Skin epidermis (tissue), 12 donors: Measurements from ENCODE around the gene AGRP.
A peak's percentile ranks its signal among the peaks of the same experiment; 100 is the strongest.
"Not testable (repeated sequence)": the region's sequence is repeated elsewhere in the genome, so short reads cannot be mapped to it uniquely, and the experiment has no call there.

Source experiments
- H3K27ac ChIP-seq, 21 experiments: fragments of 200-600 bp; sonication (generic) in 11 of 21; one replicate each; pipeline ENCODE4 v1.5.0; 2020; ENCODE audit warnings: mild to moderate bottlenecking in 3 of 21, inconsistent platforms in 2 of 21, moderate library complexity in 2 of 21
- H3K4me3 ChIP-seq, 7 experiments: fragments of 200-600 bp; sonication (generic) in 2 of 7; one replicate each; pipeline ENCODE4 v1.5.0; 2020; ENCODE audit warnings: inconsistent platforms in 2 of 7, mild to moderate bottlenecking in 2 of 7, moderate library complexity in 1 of 7

AGRP gene

GRCh38 chr16:67509016-67509415, 25.7 kb upstream of the AGRP start:
- Histone ChIP-seq H3K4me3 (no peak overlapping the region), H3K27ac (no peak overlapping the region)

GRCh38 chr16:67506468-67506867, 23.1 kb upstream of the AGRP start:
- Histone ChIP-seq H3K27ac (peak overlapping the region in 2 of 21 experiments; percentile 14 to 46), H3K4me3 (no peak overlapping the region)

- Histone ChIP-seq H3K27ac (peak overlapping the region in 15 of 21 experiments; percentile 9 to 66 (median 40)), H3K4me3 (no peak overlapping the region)
These were observed 21.0 kb upstream of the AGRP start for GRCh38 chr16:67504031-67505021.

- no peak overlapping the region for H3K4me3 ChIP-seq
- peak overlapping the region in 3 of 21 experiments; percentile 27 to 76 (median 33) for H3K27ac ChIP-seq
These were observed 15.8 kb upstream of the AGRP start for GRCh38 chr16:67499106-67499505.

- Histone ChIP-seq H3K4me3 (no peak overlapping the region), H3K27ac (peak overlapping the region in 10 of 21 experiments; percentile 23 to 73 (median 48))
These were observed 7.2 kb upstream of the AGRP start for GRCh38 chr16:67490335-67491096.

GRCh38 chr16:67489401-67490083, 6.2 kb upstream of the AGRP start:
- Histone ChIP-seq H3K4me3 (no peak overlapping the region), H3K27ac (peak overlapping the region in 16 of 21 experiments; percentile 7 to 81 (median 44))

GRCh38 chr16:67487561-67487960, 4.2 kb upstream of the AGRP start:
- peak overlapping the region in 1 of 21 experiments; percentile 22 for H3K27ac ChIP-seq
- not testable (repeated sequence) for H3K4me3 ChIP-seq

- H3K27ac ChIP-seq = peak overlapping the region in 4 of 21 experiments; percentile 8 to 51 (median 10)
- no peak overlapping the region for H3K4me3 ChIP-seq
These were observed 3.5 kb upstream of the AGRP start for GRCh38 chr16:67486805-67487204.

GRCh38 chr16:67483731-67484525, 581 bp upstream of the AGRP start:
- Histone ChIP-seq H3K4me3 (no peak overlapping the region), H3K27ac (peak overlapping the region in 2 of 21 experiments; percentile 69 to 97)

- peak overlapping the region in 20 of 21 experiments; percentile 42 to 99 (median 94) for H3K27ac ChIP-seq
These were observed 968 bp downstream of the AGRP start for GRCh38 chr16:67482233-67482924.

GRCh38 chr16:67481561-67482232, 1.6 kb downstream of the AGRP start:
- Histone ChIP-seq H3K4me3 (peak overlapping the region; percentile 70 to 94 (median 86)), H3K27ac (peak overlapping the region in 20 of 21 experiments; percentile 42 to 99 (median 94))

More at GRCh38 chr16:67482233-67482924, 968 bp downstream of the AGRP start:
- peak overlapping the region; percentile 70 to 94 (median 86) for H3K4me3 ChIP-seq

GRCh38 chr16:67480833-67481560, 2.4 kb downstream of the AGRP start, which contains the start of gene ATP6V0D1:
TSS of gene ATP6V0D1 (minus strand) at chr16:67481157. CDS start at chr16:67481086, 71 bp downstream.
- peak within 1 kb of the TSS; percentile 70 to 94 (median 86) for H3K4me3 ChIP-seq
- peak within 1 kb of the TSS; percentile 68 to 99 (median 95) for H3K27ac ChIP-seq

GRCh38 chr16:67477960-67478554, 5.3 kb downstream of the AGRP start:
- Histone ChIP-seq H3K27ac (no peak overlapping the region), H3K4me3 (no peak overlapping the region)

- Histone ChIP-seq H3K4me3 (no peak overlapping the region), H3K27ac (no peak overlapping the region)
These were observed 8.5 kb downstream of the AGRP start for GRCh38 chr16:67474551-67475455.

GRCh38 chr16:67471758-67472384, 11.5 kb downstream of the AGRP start:
- Histone ChIP-seq H3K4me3 (no peak overlapping the region), H3K27ac (no peak overlapping the region)
